Amniotic epithelial cell (primary cell): ENCODE data around the gene PRKAR1B.

Experiments used
- DNase-seq: peaks from one replicate; pipeline ENCODE4 v3.0.0-alpha.2; 2010; ENCODE audit warnings: low read depth

Gene PRKAR1B

GRCh38 chr7:603152-603951 lies 123.7 kb downstream of the PRKAR1B start:
- DNase-seq = no peak

GRCh38 chr7:602341-603141 lies 124.5 kb downstream of the PRKAR1B start:
- no peak for DNase-seq

GRCh38 chr7:601595-602340 lies 125.3 kb downstream of the PRKAR1B start:
- no peak for DNase-seq

GRCh38 chr7:601036-601594 lies 126.0 kb downstream of the PRKAR1B start:
- no peak for DNase-seq

GRCh38 chr7:600149-601035 lies 126.7 kb downstream of the PRKAR1B start:
- DNase-seq = no peak

GRCh38 chr7:598899-599298 lies 128.2 kb downstream of the PRKAR1B start:
- no peak for DNase-seq

GRCh38 chr7:597348-598178 lies 129.5 kb downstream of the PRKAR1B start:
- no peak for DNase-seq

- no peak for DNase-seq
These were observed 130.3 kb downstream of the PRKAR1B start for GRCh38 chr7:596819-597182.

GRCh38 chr7:596071-596818 lies 130.8 kb downstream of the PRKAR1B start:
- DNase-seq = no peak

GRCh38 chr7:595621-596010 lies 131.5 kb downstream of the PRKAR1B start:
- no peak for DNase-seq

GRCh38 chr7:594920-595620 lies 132.0 kb downstream of the PRKAR1B start:
- no peak for DNase-seq

GRCh38 chr7:594212-594913 lies 132.7 kb downstream of the PRKAR1B start:
- no peak for DNase-seq

- no peak for DNase-seq
These were observed 133.6 kb downstream of the PRKAR1B start for GRCh38 chr7:593324-594115.

GRCh38 chr7:591856-592628 lies 135.0 kb downstream of the PRKAR1B start:
- DNase-seq = no peak

GRCh38 chr7:590731-591551 lies 136.1 kb downstream of the PRKAR1B start:
- DNase-seq = peak; percentile 32
